HG03066 (cell line): ENCODE results near the gene CLTB.
"Not testable (repeated sequence)": the region's sequence is repeated elsewhere in the genome, so short reads cannot be mapped to it uniquely, and the experiment has no call there.

Source experiments
- ATAC-seq: cut with Tn5 transposase; IDR thresholded peaks from one replicate; pipeline ENCODE4 v1.9.1; 2021; ENCODE audit warnings: low read depth; ENCODE audit not compliant: unreplicated experiment

CLTB gene, protein sequence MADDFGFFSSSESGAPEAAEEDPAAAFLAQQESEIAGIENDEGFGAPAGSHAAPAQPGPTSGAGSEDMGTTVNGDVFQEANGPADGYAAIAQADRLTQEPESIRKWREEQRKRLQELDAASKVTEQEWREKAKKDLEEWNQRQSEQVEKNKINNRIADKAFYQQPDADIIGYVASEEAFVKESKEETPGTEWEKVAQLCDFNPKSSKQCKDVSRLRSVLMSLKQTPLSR

DNA sequence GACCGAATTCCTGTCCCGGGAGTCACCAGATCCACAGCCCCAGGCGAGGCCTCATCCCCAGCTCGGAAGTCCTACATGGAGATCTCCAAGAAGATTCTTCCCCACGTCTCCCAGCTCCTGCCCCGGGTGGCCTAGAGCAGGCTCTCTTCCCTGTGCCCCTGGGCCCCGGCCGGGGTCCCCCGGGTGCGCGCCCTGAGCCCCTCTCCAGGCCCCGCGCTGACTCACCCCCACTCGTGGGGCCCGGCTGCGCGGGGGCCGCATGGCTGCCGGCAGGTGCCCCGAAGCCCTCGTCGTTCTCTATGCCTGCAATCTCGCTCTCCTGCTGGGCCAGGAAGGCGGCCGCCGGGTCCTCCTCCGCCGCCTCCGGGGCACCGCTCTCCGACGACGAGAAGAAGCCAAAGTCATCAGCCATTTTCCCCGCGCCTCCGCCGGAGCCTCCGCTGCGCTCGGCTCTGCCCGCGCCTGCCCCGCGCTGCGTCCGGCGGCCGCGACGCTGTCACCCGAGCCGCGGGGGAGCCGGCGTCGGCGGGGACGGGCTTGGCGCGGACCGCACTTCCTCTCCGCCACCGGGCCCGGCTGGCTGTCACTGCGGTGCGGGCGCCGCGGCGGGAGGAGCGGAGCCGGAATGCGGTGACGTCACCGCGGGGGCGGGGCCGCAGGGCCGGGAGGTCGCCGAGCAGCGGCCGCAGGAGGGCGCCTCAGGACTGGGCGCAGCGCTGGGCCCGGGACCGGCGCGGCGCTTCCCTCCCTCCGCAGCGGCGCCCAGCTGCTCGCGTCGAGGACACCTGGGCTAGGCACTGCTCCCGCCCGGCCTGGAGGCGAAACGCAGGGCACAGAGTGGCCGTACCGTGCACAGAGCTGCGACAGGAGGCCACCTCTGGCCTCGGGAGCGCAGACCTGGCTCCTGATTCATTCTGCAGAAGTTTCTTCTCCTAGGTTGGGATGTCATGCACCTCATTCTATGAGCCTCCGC, at the start of gene CLTB:
Gene CLTB (minus strand): TSS at position 588 of the 973 bp plus-strand sequence. CDS start 176 bp downstream, at position 412.
- peak; percentile 91 for ATAC-seq

DNA sequence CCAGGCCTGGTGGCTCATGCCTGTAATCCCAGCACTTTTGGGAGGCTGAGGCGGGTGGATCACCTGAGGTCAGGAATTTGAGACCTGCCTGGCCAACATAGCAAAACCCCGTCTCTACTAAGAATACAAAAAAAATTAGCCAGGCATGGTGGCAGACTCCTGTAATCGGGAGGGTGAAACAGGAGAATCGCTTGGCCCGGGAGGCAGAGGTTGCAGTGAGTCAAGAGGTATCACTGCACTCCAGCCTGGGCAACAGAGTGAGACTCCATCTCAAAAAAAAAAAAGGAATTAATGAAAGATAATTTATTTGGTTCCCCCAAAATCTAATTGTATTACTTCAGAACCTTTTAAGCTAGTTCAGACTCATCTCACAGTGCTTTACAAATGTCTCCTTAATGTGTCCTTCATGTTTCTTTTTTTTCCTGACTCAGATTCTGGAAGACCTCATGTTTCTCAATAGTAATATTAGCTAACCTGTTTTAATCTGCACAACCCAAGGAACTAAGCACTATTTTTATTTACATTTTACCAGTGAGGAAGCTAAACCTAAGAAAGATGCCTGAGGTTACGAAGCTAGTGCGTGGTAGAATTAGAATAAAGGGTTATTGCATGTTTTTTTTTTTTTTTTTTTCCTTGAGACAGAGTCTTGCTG, 46.9 kb upstream of the CLTB start:
- no peak for ATAC-seq

DNA sequence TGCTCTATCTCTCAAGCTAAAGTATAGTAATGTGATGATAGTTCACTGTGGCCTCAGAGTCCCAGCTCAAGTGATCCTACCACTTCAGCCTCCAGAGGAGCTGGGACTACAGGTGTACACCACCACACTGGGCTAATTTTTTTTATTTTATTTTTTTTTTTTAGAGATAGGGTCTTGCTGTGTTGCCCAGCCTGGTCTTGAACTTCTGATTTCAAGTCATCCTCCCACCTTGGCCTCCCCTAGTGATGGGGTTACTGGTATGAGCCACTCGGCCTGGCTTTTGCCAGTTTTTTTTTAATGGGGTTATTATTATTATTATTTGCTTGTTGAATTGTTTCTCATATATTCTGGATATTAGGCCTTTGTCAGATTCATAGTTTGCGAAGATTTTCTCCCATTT, 45.0 kb upstream of the CLTB start:
- no peak for ATAC-seq

DNA sequence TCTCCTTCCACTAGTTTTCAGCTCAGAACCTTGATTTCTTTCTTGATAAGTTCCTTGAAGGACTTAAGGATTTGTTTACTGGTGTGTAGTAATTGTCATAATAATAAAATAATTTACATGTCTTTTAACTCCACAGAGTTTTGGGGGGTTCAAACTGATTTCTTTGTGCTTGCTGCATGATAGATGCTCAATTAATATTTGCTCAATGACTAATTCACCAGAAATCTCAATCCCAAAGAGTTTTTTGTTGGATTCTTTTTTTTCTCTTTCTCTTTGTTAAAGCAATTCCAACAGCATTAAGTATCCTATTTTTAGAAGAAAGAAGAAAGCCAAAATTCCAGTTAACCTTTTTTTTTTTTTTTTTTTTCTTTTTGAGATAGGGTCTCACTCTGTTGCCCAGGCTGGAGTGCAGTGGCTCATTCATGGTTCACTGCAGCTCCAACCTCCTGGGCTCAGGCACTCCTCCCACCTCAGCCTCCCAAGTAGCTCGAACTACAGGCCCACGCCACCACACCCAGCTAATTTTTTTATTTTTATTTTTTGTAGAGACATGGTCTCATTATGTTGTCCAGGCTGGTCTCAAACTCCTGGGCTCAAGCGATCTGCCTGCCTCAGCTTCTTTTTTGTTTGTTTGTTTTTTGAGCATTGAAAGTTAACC, 42.7 kb upstream of the CLTB start:
- no peak for ATAC-seq

DNA sequence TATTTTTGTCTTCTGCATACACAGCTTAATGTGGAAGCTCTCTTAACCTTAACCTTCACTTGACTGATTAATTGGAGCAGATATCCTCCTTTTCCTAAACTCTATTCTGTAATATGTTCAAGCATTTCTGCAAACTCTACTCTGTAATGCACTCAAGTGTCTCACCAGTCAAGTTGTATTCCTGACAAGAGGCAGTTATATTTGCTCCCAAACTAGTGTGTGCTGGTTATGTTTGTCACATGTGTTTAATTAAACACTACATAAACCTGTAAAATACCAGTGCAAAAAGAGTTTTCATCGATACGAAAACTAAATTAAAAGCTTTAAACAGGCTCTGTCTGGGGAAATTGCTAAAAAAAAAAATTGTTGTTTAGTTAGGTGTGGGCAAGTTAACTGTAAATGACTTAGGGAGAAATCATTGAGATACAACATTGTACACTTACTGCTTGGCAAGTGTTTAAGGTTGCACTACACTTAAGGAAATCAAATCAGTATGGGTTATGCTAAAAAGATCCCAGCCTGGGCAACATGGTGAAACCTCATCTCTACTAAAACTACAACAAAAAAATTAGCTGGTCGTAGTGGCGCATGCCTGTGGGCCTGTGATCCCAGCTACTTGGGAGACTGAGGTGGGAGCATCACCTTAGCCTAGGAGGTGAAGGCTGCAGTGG, 38.5 kb upstream of the CLTB start:
- no peak for ATAC-seq

DNA sequence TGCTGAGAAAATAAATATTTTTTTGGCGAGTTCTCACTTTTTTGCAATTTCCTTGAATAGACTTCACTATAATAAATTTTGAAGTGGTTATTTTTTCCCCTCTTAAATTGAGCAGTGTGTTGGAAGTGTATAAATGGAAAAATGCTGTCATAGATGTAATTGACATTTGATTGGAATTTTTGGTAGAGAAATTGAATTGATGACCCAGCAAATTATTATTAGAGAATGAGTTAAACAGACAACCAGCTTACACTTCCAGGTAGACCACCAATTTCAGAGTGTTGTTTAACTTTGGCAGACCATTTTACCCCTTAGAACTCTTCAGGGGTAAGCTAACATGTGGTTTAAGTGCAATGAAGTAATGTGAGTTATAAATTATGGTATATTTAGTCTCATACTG, 33.7 kb upstream of the CLTB start:
- ATAC-seq: no peak

DNA sequence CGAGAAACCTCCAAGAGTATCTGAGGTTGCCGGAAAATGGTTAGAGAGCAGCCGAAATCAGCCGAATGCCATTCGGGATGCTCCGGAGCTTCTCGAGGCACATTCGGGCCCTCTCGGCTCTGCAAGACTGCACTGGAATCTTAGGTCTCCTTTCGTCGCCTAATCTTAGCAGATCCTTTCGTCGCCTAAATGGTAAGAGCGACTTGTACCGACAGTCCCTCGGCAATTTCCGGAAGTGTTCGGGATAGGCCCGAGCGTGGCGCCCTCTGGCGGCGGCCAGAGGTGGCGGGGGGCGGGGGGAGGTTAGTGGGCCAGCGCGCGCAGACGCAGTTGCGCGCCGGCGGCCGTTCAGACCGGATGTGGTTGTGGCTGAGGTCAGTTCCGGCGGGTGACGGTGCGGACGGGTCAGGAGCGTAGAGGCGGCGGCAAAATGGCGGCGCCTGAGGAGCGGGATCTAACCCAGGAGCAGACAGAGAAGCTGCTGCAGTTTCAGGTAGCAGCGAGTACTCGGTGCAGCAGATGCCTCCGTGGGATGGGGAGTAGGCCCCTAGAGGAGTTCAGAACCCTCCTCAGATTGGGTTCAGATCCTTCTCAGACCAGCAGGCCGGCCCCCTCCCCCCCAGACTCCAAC, 31.8 kb upstream of the CLTB start, which contains the start of gene FAF2:
Gene FAF2 (plus strand): TSS at position 408 of the 631 bp plus-strand sequence. CDS start 23 bp downstream, at position 431.
- ATAC-seq: peak; percentile 93

DNA sequence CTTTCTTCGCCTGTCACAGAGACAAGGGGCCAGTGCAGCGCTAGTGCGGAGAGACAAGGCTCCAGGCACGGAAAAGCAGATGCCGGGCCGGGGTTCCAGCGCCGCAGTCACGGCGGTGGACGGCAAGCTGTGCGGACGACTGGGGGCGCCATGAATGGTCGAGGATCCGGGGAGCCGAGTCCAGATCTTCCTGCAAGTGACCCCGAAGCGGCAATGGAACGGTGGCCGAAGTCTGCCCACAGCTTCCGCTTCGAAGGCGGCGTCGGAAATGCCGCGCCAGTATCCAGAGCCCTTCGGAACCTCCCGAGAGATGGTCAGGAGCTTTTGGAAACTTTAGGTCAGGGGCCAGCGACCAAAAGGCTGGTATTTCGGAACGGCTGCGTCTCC, 31.2 kb upstream of the CLTB start:
- ATAC-seq: peak; percentile 25

DNA sequence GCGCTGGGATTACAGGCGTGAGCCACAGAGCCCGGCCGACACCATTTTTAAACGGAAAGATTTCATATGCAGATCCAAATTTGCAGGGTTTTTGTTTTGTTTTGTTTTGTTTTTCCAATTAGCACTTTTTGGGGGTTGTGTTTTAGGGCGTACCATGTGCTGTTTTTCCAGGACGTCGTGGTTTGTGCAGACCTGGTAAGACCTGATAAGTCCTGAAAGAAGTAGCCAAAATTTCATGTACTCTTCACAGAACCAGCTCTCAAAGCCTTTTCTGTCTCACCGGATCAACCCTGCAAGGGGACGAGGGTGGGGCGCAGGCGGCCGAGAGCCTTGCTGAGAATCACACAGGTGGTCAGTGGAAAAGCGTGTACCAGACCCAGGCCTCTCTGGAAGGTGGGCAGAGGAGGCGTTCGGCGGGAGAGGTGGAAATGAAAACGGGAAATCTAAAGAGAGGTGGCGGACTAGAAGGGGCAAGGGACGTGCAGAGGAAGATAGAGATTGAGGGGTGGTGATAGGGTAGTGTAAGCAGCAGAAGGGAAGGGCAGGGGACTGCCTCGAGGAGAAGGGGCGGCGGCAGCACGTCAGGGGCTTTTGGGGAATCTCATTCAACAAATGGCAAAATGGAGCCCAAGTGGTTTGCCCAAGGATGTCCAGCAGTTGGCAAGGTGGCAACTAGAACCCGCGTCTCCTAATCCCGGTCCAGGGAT, 30.7 kb upstream of the CLTB start:
- ATAC-seq: no peak

DNA sequence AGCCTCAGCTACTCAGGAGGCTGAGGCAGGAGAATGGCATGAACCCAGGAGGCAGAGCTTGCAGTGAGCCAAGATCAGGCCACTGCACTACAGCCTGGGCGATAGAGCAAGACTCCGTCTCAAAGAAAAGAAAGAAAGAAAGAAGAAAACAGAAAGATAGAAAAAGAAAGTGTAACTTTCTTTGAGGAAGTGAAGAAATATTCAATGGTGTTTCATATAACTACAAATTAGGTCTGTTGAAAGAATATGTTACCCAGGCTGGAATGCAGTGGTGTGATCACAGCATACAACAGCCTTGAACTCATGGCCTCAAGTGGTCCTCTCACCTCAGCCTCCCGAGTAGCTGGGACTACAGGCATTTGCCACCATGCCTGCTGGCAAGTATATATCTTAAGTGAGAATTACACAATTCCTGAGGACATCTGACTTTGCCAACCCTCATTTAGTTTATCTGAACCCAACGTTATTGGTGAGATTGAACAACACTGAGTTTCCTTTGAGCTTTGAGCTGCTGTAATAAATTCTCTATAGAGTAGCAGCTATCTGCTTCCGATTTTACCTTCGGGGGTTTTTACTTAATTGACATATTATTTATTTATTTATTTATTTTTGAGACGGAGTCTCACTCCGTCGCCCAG, 29.8 kb upstream of the CLTB start:
- ATAC-seq: no peak

DNA sequence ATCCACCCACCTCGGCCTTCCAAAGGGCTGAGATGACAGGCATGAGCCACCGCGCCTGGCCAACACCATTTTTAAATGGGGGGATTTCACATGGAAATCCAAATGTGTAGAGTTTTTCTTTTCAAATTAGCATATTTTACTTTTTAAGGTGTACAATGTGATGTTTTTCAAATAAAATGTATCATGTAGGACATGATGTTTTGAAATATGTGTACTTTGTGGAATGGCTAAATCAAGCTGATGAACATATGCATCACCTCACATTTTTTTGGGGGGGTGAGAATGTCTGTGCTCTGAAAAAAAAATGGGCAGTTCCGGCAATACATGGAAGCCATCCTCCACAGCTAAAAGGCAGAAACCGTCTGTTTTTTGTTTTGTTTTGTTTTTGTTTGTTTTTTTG, 28.4 kb upstream of the CLTB start:
- no peak for ATAC-seq

DNA sequence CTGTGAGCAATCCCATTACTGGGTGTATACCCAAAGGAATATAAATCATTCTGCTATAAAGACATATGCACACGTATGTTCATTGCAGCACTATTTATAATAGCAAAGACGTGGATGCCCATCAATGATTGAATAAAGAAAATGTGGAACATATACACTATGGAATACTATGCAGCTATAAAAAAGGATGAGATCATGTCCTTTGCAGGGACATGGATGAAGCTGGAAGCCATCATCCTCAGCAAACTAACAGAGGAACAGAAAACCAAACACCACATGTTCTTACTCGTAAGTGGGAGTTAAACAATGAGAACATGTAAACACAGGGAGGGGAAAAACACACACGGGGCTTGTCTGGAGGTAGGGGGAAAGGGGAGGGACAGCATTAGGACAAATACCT, 26.6 kb upstream of the CLTB start:
- not testable (repeated sequence) for ATAC-seq

DNA sequence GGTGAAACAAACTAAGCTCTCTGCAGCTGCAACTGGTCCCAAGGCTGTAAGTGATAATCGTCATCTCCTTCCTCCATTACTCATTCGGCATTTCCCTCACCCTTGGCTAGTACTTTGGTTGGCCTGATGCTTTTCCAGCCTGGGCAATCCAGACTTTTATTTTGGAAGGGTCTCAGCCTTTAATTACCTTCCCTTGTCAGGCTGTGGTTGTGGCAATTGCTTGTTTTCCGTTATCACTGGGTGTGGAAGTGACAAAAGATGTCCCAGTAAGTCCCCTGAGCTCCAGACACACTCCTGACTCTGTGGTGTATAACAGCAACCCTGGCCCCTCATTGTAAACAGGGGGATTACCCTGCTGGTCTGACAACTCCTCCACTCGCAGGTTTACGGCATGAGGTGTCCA, 25.6 kb upstream of the CLTB start:
- no peak for ATAC-seq

DNA sequence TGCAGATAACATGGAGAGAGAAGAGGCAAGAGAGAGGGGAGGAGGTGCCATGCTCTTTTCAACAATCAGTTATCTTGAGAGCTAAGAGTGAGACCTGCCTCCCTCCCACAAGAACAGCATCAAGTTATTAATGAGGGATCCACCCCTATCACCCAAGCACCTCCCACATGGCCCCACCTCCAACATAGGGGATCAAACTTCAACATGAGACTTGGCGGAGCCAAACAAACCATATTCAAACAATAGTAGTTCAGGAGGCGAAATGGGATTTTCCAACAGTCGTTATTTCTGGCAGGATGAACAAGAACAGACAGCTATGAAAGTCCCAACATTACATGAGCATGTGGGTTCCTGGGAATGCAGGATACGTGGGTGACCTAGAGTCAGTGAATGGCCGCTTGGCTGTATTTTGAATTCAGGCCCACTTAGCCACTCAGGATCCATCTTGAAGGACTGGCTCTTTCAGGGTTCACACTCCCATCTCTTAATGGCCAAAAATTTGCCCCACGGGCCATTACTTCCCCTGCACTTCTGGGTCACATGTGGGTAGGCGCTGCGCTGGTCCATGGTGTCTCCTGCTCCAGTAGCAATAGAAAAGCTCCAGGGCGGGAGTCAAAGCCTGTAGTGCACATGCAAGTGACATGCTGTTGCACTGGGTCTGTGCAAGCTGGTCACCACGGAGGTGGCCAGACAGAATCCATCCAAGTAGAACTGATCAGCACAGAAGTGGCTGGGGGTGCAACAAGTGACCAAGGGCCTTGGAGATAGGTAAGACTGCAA, 24.8 kb upstream of the CLTB start:
- ATAC-seq: no peak

DNA sequence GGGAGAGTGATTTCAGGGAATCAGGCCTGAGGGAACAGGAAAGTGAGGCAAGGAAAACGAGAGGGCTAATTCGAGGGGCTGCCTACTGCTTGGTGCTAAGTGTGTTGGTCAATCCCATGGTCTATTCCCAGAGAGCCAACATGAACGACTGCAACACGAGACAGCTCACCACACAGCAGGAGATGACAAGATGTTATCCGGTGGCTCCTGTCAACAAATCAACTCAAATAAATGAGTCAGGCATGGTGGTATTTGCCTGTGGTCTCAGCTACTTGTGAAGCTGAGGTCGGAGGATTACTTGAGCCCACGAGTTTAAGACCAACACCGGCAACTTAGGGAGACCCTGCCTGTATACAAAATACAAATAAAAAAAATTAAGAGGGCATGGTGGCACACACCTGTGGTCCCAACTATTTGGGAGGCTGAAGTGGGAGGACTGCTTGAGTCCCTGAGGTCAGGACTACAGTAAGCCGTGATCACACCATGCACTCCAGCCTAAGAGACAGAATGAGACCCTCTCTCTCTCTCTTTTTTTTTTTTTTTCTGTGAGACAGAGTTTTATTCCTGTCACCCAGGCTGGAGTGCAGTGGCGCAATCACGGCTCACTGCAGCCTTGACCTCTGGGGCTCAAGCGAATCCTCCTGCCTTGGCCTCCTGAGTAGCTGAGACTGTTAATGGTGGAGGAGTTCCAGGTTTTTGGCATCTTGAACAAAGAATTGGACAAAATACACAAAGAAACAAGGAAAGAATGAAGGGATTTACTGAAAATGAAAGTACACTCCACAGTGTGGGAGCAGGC, 22.8 kb upstream of the CLTB start:
- no peak for ATAC-seq

DNA sequence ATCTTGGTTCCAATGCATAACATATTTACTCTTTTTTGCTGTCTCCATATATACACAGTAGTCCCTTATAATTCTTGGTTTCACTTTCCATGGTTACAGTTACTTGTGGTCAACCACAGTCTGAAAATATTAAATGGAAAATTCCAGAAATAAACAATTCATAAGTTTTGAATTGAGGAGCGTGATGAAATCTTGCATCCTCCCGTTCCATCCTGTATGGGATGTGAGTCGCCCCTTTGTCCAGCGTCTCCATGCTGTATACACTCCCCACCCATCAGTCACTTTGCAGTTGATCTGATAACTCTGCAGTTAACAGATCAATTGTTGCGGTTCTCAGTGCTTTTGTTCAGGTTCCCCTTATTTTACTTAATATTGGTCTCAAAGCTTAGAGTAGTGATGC, 20.3 kb upstream of the CLTB start:
- ATAC-seq: no peak

DNA sequence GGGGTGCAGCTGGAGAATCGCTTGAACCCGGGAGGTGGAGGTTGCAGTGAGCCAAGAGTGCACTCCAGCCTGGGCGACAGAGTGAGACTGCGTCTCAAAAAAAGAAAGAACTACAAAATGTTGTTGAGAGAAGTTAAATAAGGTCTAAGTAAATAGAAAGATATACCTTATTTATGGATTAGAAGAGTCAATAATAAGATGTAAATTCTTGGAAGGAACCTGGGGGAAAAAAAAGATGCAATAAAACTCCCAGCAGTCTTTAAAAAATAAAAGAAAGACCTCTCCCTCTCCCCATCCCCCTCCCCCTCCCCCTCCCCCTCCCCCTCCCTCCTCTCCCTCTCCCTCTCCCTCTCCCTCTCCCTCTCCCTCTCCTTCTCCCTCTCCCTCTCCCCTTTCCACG, 16.4 kb upstream of the CLTB start:
- ATAC-seq: no peak
